Keratinocyte (primary cell): ENCODE data around the gene DIAPH2.

Source experiments
- EZH2 ChIP-seq: IDR thresholded peaks from one replicate; pipeline ENCODE4 v1.6.1; 2012; ENCODE audit warnings: inconsistent platforms, mild to moderate bottlenecking, low read length, moderate library complexity
- TF ChIP-seq, protein P1 (sequence below), 3 experiments: IDR thresholded peaks in 1 of 3; conservative IDR thresholded peaks in 1 of 3; optimal IDR thresholded peaks in 1 of 3; 2 replicates in 2 of 3; 3 replicates in 1 of 3; pipeline versions ENCODE3 to v1.5.1; 2011; ENCODE audit warnings: low read length in 3 of 3, mild to moderate bottlenecking in 3 of 3, moderate library complexity in 2 of 3, control low read depth in 1 of 3, inconsistent platforms in 1 of 3; ENCODE audit not compliant: insufficient read depth in 2 of 3; ENCODE audit errors: extremely low read depth in 1 of 3

DNA sequence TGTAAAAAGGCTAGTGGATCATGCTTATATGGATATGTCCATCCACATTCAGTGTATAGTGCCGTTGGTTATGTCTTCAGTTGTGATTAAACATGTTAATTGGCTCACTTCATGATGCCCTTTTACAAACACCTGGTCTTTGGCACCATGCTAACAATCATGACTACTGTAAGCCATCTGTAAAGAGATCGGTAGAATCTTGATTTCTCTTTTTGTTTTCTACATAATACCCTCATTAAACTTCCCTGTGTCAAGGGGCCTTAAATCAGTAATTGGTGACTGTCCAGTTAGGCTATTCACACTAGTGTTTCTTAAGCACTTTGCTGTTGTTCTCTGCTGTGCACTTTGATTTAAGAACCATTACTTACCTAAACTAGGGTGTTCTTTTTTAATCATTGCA, 674.3 kb downstream of the DIAPH2 start:
- TF ChIP-seq, protein P1, sequence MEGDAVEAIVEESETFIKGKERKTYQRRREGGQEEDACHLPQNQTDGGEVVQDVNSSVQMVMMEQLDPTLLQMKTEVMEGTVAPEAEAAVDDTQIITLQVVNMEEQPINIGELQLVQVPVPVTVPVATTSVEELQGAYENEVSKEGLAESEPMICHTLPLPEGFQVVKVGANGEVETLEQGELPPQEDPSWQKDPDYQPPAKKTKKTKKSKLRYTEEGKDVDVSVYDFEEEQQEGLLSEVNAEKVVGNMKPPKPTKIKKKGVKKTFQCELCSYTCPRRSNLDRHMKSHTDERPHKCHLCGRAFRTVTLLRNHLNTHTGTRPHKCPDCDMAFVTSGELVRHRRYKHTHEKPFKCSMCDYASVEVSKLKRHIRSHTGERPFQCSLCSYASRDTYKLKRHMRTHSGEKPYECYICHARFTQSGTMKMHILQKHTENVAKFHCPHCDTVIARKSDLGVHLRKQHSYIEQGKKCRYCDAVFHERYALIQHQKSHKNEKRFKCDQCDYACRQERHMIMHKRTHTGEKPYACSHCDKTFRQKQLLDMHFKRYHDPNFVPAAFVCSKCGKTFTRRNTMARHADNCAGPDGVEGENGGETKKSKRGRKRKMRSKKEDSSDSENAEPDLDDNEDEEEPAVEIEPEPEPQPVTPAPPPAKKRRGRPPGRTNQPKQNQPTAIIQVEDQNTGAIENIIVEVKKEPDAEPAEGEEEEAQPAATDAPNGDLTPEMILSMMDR (optimal IDR thresholded peaks at IDR 0.05 in 1 of 3, IDR thresholded peaks at IDR 0.05 in 1 of 3, conservative IDR thresholded peaks at IDR 0.05 in 1 of 3; ENCODE audit: extremely low read depth in 1 of 3, insufficient read depth in 2 of 3, low read length in 3 of 3) = no peak
- no peak for TF ChIP-seq EZH2
